ENCODE data around the gene TPD52L1.
"Not testable (repeated sequence)": the region's sequence is repeated elsewhere in the genome, so short reads cannot be mapped to it uniquely, and the experiment has no call there.

TPD52L1 gene, protein sequence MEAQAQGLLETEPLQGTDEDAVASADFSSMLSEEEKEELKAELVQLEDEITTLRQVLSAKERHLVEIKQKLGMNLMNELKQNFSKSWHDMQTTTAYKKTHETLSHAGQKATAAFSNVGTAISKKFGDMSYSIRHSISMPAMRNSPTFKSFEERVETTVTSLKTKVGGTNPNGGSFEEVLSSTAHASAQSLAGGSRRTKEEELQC

GRCh38 chr6:125153391-125154117, at the start of gene TPD52L1:
Gene TPD52L1 (plus strand): TSS chr6:125153773. CDS start chr6:125153952, 179 bp downstream.
- DNase-seq, result peak; percentile 34

GRCh38 chr6:125104425-125104824, 49.1 kb upstream of the TPD52L1 start:
- no peak for DNase-seq

GRCh38 chr6:125107048-125107447, 46.5 kb upstream of the TPD52L1 start:
- no peak for DNase-seq

DNA sequence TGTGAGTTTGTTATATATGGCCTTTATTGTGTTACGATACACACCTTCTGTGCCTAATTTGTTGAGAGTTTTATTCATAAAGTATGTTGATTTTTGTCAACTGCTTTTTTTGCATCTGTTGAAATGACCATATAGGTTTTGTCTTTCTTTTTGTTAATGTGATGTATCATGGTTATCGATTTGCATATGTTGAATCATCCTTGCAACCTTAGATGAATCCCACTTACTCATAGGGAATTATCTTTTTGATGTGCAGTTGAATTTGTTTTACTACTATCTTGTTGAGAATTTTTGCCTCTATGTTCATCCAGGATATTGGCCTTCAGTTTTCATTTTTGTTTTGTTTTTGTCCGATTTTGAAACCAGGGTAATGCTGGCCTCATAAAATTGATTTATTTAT, 45.7 kb upstream of the TPD52L1 start:
- no peak for DNase-seq

GRCh38 chr6:125110056-125110455, 43.5 kb upstream of the TPD52L1 start:
- DNase-seq, result no peak

- no peak for DNase-seq
Measured at GRCh38 chr6:125111219-125111983, 42.2 kb upstream of the TPD52L1 start.

- DNase-seq, result no peak
Measured at GRCh38 chr6:125112934-125113333, 40.6 kb upstream of the TPD52L1 start.

DNA sequence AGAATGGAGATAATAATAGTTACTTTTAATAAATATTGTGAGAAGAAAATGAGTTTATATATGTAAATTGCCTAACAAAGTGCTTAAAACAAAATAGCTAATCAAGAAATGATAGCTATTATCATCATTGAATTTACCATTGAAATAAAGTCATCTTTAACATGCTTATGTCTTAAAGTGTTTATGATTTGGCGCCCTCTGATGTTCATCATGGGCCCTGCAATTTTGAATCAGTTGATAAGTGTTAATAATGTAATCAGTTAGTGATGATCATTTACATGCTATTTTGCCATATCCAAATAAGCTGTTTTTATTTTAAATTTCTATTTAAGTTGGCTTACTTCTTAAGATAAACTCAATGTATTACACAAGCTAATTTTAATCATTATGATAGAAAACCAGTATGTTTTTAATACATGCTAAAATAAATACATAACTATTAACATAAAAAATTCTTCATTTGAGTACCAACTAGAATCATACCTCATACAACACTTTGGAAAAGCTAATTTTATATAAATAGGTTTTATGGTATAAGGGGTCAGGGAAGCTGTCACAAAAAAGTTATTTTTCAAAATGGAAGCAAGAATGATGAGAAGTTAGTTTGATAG, 39.2 kb upstream of the TPD52L1 start:
- peak; percentile 9 to 63 for DNase-seq

GRCh38 chr6:125116170-125116569, 37.4 kb upstream of the TPD52L1 start:
- DNase-seq, result no peak

DNA sequence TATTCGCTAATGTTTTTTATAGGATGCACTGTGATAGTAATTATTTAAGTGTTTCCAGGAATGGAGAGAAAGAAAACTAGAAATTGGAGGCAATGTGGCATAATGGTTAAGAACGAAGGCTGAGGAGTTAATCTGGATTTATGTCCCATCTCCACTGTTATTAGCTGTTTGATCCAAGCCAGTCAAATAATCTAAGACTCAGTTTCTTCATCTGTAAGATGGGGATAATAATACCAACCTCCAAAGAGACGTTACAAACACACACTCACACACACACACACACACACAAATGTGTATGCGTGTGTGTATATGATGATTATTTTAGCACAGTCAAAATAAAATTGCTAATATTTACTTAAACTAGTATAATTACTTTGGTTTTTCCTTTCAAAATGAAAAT, 36.9 kb upstream of the TPD52L1 start:
- no peak for DNase-seq

- no peak for DNase-seq
Measured at GRCh38 chr6:125117818-125118217, 35.8 kb upstream of the TPD52L1 start.

- no peak for DNase-seq
Measured at GRCh38 chr6:125120054-125120590, 33.5 kb upstream of the TPD52L1 start.

GRCh38 chr6:125121894-125122293, 31.7 kb upstream of the TPD52L1 start:
- no peak for DNase-seq

GRCh38 chr6:125123051-125123450, 30.5 kb upstream of the TPD52L1 start:
- no peak for DNase-seq

GRCh38 chr6:125123468-125124048, 30.0 kb upstream of the TPD52L1 start:
- no peak for DNase-seq

GRCh38 chr6:125124049-125124669, 29.4 kb upstream of the TPD52L1 start:
- no peak for DNase-seq

GRCh38 chr6:125125856-125126255, 27.7 kb upstream of the TPD52L1 start:
- DNase-seq, result not testable (repeated sequence)

- no peak for DNase-seq
Measured at GRCh38 chr6:125129354-125129753, 24.2 kb upstream of the TPD52L1 start.

GRCh38 chr6:125132058-125132457, 21.5 kb upstream of the TPD52L1 start:
- DNase-seq, result no peak

GRCh38 chr6:125136378-125136777, 17.2 kb upstream of the TPD52L1 start:
- DNase-seq, result no peak

- no peak for DNase-seq
Measured at GRCh38 chr6:125138083-125138482, 15.5 kb upstream of the TPD52L1 start.

- DNase-seq, result no peak
Measured at GRCh38 chr6:125140808-125141207, 12.8 kb upstream of the TPD52L1 start.
